OCI-LY3 (cell line): Measurements from ENCODE around the gene DHCR7.

Experiments used
- EZH2phosphoT487 ChIP-seq: fragments of 200-600 bp; shearing (Covaris generic); IDR thresholded peaks from 2 replicates; pipeline ENCODE4 v1.6.1; 2018; ENCODE audit warnings: antibody characterized with exemption, mixed run types, low read depth
- TF ChIP-seq, protein P1 (sequence below): fragments of 200-600, 300-600 bp; sonication (generic); IDR thresholded peaks from 2 replicates; pipeline ENCODE4 v1.5.1; 2014; ENCODE audit warnings: antibody characterized with exemption, low read length, low read depth

DNA sequence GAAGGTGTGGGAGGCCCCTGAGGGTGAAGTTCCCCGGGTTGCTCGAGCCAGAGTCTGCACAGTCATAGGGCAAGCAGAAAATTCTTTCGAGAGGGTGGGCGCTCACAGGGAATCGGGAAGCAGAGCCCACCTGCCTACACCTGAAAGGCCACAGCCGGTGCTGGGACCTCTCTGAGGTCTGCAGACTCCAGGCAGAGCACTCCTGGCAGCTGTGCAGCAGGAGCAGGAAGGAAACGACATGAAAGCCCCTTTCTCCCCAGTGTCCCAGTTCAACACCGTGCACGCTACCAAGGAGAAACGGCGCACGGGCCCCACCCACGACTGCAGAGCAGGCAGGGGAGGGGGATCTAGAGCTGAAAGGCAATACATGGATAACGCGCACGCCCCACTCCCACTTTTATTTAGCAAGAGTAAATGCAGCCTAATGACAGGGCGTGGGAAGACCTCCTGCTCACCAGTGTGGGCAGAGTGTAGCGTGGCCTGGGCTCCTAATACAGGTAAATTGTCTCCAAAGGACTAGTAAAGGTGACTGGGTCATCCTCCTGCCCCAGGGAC, 13.5 kb downstream of the DHCR7 start:
- TF ChIP-seq, protein P1, sequence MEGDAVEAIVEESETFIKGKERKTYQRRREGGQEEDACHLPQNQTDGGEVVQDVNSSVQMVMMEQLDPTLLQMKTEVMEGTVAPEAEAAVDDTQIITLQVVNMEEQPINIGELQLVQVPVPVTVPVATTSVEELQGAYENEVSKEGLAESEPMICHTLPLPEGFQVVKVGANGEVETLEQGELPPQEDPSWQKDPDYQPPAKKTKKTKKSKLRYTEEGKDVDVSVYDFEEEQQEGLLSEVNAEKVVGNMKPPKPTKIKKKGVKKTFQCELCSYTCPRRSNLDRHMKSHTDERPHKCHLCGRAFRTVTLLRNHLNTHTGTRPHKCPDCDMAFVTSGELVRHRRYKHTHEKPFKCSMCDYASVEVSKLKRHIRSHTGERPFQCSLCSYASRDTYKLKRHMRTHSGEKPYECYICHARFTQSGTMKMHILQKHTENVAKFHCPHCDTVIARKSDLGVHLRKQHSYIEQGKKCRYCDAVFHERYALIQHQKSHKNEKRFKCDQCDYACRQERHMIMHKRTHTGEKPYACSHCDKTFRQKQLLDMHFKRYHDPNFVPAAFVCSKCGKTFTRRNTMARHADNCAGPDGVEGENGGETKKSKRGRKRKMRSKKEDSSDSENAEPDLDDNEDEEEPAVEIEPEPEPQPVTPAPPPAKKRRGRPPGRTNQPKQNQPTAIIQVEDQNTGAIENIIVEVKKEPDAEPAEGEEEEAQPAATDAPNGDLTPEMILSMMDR = no peak
- no peak for TF ChIP-seq EZH2phosphoT487
